Effector CD8-positive, alpha-beta T cell (primary cell): Measurements from ENCODE around the gene HMCN2.

Experiments used
- DNase-seq: peaks from one replicate; lab custom pipeline; 2025; lab: John Stamatoyannopoulos, UW

Gene HMCN2

DNA sequence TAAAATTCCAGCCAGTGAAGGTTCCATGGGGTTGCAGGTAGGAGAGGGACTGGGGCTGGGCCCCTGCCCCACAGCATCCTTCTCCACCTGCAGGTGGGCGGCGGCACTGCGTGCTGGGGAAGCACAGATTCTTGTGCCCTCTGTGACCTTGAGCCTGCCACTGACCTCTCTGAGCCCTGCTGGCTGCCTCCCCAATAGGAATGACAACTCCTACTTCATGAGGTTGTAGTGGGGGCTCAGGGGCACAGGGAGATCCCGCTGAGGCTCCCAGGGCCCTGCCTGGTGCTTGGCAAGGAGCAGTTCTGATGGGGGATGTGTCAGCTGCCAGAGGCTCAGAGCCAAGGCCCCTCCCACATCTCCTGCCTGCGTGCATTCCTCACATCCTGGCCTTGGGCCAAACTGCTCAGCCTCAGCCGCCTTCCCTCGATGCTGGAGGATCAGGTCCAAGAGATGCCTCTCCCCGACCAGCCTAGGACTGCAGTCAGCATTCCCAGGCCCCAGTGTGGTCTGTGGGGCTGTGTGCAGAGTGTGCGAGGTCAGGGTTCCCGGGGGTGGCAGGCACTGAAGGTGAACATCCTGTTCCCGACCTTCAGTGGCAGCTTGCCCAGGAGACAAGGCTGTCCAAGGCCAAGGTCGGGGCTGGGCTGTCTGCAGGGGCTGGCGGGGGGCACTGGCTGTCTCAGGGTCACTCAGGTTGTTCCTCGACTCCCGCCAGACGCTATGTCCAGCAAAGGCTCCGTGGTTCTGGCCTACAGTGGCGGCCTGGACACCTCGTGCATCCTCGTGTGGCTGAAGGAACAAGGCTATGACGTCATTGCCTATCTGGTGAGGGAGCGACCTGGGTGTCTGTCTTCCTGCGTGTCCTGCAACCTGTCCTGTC is 186.2 kb downstream of the HMCN2 start:
- DNase-seq: no peak

GRCh38 chr9:130452835-130453234 is 187.3 kb downstream of the HMCN2 start:
- no peak for DNase-seq

- DNase-seq: no peak
These were observed 187.9 kb downstream of the HMCN2 start for GRCh38 chr9:130453487-130453886.

DNA sequence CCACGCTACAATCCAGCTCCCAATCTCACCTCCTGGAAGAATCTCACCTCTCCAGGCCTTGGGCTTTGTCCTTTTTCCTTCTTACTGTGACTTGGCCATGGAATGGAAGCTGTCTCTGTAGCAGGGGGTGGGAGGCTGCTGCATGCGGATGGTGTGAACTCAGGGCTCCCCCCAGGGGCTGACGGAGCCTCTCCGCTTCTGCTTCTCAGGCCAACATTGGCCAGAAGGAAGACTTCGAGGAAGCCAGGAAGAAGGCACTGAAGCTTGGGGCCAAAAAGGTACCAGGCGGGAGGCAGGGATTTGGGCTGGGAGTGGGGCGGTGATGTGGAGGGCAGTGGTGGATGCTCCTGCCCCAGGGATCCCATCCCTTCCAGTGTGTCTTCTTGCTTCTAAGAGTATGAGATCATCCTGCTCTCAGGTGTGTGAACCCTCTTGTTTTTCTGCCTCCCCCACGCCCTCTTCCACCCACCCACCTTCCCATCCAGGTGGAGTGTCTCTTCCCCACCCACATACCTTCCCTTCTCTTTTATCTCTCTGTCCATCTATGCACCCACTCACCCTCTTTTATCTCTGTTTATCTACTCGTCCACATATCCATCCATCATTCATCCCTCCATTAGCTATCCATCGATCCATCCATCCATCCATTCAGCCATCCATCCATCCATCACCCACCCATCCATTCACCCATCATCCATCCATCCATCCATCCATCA is 188.7 kb downstream of the HMCN2 start:
- DNase-seq: no peak

DNA sequence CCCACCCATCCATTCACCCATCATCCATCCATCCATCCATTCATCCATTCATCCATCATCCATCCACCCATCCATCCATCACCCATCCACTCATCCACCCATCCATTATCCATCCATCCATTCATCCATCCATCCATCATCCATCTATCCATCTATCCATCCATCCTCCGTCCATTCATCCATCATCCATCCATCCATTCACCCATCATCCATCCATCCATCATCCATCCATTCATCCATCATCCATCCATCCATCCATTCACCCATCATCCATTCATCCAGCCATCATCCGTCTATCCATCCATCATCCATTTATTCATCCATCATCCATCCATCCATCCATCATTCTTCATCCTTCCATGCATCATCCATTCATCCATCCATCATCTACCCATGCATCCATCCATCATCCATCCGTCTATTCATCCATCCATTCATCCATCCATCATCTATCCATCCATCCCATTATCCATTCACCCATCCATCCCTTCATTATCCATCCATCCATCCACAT is 189.3 kb downstream of the HMCN2 start:
- DNase-seq: no peak

- no peak for DNase-seq
These were observed 192.7 kb downstream of the HMCN2 start for GRCh38 chr9:130458027-130458803.

- DNase-seq: no peak
These were observed 193.2 kb downstream of the HMCN2 start for GRCh38 chr9:130458804-130459067.

GRCh38 chr9:130459151-130459550 is 193.6 kb downstream of the HMCN2 start:
- no peak for DNase-seq

DNA sequence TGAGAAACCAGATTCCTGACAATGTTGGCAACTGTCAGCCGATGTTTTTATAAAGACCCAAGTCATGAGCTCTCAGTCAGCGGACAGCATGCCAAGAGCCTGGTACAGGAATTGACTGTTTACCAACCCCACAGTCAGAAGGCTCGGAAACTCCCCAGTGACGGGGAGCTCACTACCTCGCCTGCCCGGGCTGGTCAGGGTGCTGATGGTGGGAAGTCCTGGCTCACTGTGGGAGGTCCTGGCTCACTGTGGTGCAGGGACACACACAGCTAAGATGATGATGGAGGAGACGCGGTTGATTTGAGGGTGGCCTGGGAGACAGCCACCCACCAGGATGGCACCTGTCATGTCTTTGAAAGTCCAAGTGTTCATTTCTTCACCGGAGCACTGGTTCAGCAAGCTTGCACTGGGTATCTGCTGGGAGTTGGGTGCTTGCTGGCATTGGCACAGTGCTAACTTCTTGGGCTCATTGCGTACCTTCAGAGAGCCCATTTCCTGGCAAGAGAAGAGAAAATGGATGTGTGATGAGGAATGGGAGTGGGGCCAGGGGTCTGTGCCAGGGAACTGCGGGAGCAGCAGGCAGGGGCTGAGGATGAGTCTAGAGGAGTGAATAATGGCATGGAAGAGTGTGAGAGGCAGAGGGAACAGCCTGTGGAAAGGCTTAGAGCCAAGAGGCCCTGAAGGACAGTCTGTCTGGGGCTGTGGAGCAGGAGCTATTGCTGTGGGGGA is 194.5 kb downstream of the HMCN2 start:
- DNase-seq: no peak

DNA sequence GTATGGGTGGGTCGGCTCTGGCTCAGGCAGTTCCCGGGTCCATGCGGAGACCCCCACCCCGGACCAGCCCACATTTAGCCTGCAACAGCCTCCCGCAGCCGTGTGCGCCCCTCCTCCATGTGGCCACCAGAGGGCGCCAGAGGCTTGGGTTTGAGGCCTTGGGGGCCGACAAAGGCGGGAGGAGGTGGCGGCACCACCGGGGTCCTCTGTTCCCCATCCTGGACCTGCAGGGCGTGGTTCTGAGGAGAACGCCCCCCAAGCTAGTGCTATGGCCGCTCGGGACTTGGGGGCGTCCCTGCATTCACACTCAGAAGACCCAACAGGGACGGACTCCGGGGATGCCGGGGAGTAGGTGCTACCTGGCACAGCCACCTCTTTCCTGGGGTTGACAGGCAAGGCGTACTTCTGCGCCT is 195.7 kb downstream of the HMCN2 start:
- DNase-seq: peak; percentile 67

GRCh38 chr9:130461731-130462130 is 196.2 kb downstream of the HMCN2 start:
- no peak for DNase-seq

GRCh38 chr9:130462685-130463540 is 197.4 kb downstream of the HMCN2 start:
- DNase-seq: no peak

DNA sequence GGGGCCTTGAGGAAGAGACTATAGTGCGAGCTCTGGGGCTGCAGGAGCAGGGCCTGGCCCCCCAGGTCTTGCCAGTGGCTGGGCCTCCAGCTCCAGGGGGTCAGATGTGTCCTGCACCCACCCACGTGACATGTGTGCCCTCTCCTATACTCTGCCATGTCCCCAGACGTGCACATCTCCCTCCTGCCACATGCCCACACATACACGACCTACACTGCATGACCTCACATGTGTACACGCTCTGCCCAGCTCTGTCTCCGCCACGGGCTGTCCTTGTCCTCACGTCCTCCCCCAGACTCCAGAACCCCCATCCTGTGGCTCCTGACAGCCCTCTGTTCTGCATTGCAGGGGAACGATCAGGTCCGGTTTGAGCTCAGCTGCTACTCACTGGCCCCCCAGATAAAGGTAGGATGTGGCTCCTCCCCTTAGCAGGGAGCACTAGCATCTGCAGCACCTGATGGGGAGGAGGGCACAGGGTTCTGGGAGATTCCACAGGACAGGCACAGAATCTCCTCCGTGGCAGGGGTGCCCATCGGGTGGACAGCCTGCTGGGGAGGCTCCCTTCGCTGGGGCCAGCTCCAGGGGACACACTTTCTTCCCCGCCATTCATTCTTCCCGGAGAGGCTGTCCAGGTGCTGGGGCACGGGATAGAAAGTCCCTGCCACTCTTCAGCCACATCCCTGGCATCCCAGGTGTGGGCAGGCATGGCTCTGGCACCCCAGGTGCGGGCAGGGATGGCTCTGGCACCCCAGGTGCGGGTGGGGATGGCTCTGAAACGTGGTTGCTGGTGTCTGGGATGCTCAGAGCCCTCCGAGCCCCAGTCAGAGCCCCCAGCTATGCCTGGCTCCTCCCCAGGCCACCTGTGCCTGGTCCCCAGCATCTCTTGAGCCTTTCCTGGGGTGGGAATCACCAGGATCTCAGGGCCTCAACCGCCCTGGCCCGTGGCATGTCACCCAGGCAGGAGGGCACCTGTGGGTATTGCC is 198.5 kb downstream of the HMCN2 start:
- no peak for DNase-seq

DNA sequence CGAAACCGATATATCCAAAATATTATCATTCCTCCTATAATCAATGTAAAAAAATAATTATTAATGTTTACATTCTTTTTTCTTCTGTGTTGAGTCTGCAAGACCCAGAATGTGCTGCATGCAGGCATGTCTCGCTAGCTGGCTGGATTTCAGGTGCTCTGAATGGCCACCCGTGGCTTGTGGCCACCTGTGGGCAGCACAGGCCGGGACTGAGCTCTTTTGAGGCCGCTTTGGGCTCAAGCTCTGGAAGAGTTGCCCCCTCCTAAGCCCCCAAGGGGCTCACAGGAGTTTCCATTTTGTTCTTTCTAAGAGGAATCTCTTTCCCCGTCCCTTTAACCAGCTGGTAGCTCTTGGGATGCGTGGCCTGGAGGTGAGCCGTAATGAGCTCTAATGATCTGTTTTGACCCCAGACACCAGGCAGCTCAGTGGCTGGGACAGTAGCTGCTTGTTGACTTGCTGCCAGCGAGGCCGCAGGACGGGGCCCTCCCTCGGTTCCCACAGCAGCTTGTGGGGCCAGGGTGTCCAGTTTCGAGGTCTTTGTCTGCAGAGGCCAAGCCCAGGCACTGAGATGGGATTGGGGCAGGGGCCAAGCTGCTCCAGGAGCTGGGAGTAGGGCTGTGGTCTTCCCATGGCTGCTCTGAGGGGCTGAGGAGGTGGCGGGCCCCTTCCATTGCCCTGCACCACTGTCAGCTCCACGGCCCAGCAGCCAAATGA is 200.0 kb downstream of the HMCN2 start:
- no peak for DNase-seq

- DNase-seq: no peak
These were observed 201.1 kb downstream of the HMCN2 start for GRCh38 chr9:130466537-130467217.

DNA sequence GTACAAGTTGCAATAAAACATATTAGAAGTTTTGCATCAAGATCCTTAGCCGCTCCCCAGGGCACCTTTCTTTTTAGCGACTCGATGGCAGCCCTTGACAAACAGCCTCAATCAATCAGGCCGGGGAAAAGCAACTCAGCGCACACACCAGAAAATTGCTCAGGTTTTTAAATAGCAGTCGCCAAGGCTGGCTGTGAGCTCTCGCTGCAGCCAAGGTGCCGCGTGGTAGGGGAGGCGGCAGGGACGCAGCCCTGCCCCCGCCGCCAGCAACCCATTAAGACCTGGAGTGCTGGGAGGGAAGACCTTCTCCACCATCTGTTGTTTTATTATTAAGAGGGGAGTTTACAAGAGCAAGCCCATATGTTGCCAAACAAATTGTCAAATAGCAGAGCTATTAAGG is 201.8 kb downstream of the HMCN2 start:
- DNase-seq: no peak

- no peak for DNase-seq
These were observed 203.0 kb downstream of the HMCN2 start for GRCh38 chr9:130468566-130468965.

- no peak for DNase-seq
These were observed 204.7 kb downstream of the HMCN2 start for GRCh38 chr9:130470269-130470668.
